CD4-positive, alpha-beta T cell treated with Interleukin-21 for 1 hour (primary cell): ENCODE measurements around the gene OR2B3.
"Not testable (repeated sequence)": the region's sequence is repeated elsewhere in the genome, so short reads cannot be mapped to it uniquely, and the experiment has no call there.

Experiments used
- DNase-seq: peaks from one replicate; pipeline ENCODE4 v3.0.0-alpha.2; 2020

The OR2B3 gene

DNA sequence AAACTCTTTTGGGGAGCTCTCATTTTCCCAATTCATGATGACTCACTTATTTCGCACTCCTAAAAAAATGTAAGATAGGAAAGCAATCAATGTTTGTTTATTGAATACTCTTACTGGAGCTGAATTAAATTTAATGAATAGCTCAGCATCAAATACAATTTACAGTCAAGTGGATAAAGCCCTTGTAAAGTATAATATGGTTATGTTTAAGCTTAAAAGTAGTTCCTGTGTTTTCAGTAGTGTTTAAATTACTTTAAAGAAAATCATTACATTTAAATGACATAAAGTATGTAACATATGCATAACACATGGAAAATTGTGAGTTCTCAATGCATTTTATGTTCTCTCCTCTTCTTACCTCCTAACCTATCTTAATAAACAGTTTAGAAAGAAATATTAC, at the start of gene OR2B3:
OR2B3 (minus strand) TSS at position 101 of the 400 bp plus-strand sequence; CDS start at position 36, 65 bp downstream.
- no peak for DNase-seq

- no peak for DNase-seq
Measured at GRCh38 chr6:29131691-29132090, 44.6 kb upstream of the OR2B3 start.

- DNase-seq = no peak
Measured at GRCh38 chr6:29130644-29131043, 43.5 kb upstream of the OR2B3 start.

GRCh38 chr6:29129326-29130012, 42.4 kb upstream of the OR2B3 start:
- DNase-seq = no peak

DNA sequence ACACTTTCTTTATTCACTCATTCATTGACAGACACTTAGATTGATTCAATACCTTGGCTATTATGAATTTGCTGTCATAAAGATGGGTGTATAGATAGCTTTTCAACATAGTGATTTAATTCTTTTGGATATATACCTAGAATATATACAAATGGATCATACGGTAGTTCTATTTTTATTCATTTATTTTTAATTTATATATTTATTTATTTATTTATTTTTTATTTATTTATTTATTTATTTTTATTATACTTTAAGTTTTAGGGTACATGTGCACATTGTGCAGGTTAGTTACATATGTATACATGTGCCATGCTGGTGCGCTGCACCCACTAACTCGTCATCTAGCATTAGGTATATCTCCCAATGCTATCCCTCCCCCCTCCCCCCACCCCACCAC, 27.9 kb upstream of the OR2B3 start:
- not testable (repeated sequence) for DNase-seq

- DNase-seq = no peak
Measured at GRCh38 chr6:29112135-29112534, 25.0 kb upstream of the OR2B3 start.

DNA sequence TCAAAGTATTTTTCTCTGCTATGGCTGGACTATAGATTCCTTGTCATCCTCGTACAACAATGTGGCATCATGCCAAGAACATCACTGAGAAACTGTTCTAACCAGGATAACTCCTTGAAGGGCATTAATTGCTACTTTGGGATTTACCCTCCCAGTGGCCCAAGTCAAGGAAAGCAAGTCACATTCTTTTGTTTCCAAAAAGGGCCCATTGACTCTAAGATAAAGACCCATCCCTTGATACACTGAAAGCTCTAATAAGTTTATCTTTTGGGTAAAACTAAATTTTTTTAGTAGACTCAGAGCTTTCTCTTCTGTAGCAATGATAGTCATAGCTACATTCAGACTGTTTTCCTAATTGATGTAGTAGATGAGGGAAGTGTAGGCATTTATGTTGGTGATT, 20.6 kb upstream of the OR2B3 start, which contains the start of gene OR2J3:
OR2J3 (plus strand) TSS at position 301 of the 400 bp plus-strand sequence. CDS start 3,833 bp downstream, outside the sequence.
- DNase-seq = no peak

GRCh38 chr6:29099190-29099589, 12.1 kb upstream of the OR2B3 start, which contains the start of gene OR2J1:
OR2J1 (plus strand) TSS chr6:29099490; CDS start chr6:29100943, 1,453 bp downstream.
- no peak for DNase-seq

DNA sequence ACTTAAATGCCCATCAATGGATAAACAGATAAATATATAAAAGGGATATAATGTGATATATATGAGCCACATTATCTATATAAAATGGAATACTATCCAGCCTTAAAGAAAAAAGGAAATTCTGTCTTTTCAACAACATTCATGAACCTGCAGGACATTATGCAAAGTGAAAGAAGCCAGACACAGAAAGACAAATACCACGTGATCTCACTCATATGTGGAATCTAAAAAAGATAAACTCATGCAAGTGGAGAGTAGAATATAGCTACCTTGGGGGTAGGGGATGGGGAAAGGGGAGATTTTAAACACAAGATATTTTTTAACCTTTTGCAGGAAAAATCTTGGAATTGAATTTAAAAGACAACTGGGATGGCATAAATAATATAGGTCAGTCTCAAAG, 10.7 kb upstream of the OR2B3 start:
- no peak for DNase-seq

DNA sequence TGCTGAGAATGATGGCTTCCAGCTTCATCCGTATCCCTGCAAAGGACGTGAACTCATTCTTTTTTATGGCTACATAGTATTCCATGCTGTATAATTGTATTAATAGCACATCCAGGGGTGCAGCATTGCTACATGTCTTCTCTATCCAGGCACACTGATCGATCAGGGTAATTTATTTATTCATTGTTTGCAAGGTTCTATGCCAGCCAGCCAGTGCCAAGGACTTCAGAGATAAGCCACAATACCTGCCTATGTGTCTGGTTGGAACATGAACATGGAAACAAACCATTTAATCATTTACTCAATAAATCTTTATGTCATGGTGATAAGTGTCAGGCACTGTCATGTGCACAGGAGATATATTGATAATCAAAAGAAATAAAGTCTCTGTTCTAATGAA, 5.8 kb upstream of the OR2B3 start:
- DNase-seq = no peak

DNA sequence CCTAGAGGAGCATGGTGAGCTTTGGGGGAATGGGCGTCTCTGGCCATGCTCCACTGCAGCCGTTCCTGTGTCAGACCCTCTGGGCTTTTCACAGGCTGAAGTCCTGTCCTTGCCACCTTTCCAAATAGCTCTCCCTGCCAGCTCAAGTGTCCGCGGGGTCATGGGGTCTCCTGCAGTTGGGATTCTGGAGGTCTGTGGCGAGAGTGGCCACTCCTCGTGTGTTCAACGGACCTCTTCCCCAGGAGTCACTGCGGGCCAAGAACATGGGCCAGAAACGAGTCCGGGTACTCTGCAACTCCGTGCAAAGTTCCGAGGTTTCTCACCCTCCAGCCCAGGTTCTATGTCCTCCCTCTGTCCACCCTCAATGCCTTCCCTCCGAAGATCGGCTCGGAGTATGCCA, 4.7 kb downstream of the OR2B3 start:
- DNase-seq = no peak

- no peak for DNase-seq
Measured at GRCh38 chr6:29081312-29081711, 5.8 kb downstream of the OR2B3 start.

GRCh38 chr6:29079203-29079602, 7.9 kb downstream of the OR2B3 start:
- no peak for DNase-seq

DNA sequence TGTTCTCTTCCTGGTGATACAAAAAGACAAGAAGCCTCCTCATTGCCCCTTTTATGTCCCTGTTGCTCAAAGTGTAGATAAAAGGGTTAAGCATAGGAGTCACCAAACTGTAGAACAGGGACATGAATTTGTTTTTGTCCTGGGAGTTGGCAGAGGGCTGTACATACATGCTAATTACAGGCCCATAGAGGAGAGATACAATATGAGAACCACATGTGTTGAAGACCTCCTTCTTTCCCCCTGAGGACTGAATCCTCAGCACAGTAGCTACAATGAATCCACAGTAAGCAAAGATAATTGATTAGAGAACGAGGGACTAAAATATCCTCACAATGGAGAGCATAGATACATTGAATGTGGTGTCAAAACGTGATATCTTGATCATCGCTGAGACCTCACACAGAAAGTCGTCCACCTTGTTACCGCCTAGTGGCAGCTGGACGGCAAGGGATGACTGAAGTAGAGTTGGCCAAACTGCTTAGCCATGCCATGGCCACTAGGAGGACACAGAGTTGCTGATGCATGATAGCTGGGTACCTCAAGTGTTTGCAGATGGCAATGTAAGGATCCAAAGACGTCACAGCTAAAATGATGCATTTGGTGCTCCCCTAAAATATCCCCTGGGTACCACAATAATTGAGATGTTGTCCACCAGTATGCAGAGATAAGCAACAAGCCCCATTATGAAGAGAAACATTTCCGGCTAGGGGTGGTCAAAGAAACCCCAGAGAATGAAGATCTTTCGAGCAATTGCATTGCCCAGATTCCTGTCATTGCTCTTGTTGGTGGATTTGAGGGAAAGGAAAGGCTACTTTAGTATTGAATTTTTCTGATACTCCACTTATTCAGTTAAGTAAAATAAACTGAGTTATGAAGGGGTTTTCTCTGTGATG, 15.0 kb downstream of the OR2B3 start:
- peak; percentile 2 for DNase-seq

DNA sequence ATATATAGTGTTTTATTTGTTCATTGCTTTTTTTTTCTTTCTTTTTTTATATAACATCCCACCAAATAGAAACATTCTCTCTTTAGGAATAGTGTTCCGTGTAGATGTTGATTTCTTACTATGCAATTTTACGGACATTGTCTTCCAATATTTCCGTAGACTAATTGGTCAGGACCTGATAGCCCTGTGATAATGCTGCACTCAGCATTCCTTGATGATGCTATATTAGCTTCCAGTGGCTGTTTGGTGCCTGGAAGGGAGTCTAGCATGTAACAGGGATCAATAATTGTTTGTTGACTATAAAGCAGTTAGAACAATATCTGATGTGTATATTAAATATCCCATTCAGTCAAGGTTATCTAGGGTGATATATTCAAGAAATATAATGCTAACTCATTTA, 35.4 kb downstream of the OR2B3 start:
- DNase-seq = no peak

DNA sequence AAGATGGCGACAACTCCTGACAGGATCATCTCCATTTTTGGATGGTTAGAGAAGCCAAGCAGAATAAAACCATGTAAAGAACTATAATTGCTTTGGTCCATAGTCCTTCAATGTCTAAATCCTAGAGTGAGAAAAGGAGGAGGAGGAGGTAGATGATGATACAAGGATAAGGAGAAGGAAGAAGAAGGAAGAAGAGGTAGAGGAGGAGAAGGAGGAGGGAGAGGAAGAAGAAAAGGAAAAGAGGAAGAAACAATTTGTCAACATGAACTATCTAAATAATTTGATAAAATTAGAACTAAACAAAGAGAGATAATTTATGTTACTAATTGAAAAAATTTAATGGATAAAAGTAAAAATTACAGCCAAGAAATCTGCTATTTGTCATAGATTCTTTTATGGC, 42.0 kb downstream of the OR2B3 start, which contains the start of gene OR2W1:
OR2W1 (minus strand) TSS at position 101 of the 400 bp plus-strand sequence; CDS start at position 101, 0 bp downstream.
- no peak for DNase-seq
